Astrocyte (in vitro differentiated cells and primary cell): ENCODE results near the gene SYCE3. TPM values are rescaled to one million over a fixed set of nuclear protein-coding genes. Genes with fewer than 3 reads are reported as not detected.

Experiments
- DNase-seq: peaks from one replicate; pipeline ENCODE4 v3.0.0-alpha.2; 2010; ENCODE audit warnings: low read depth
- FAIRE-seq: peaks from 2 replicates; lab custom pipeline; 2011; peaks lifted over from hg19 to GRCh38; lab: Jason Lieb, UNC
- H2AFZ ChIP-seq: 2 replicates; pipeline ENCODE4 v1.6.0; 2012; ENCODE audit warnings: low read depth, low read length, inconsistent platforms
- H3K27ac ChIP-seq: 2 replicates; pipeline ENCODE4 v1.5.1; 2011; ENCODE audit warnings: low read depth, low read length, inconsistent platforms
- H3K27me3 ChIP-seq: 2 replicates; pipeline ENCODE4 v1.6.0; 2011; ENCODE audit warnings: low read length, inconsistent platforms; ENCODE audit not compliant: insufficient read depth
- H3K36me3 ChIP-seq: 2 replicates; pipeline ENCODE4 v1.5.1; 2011; ENCODE audit warnings: low read length, inconsistent platforms; ENCODE audit not compliant: insufficient read depth
- H3K4me1 ChIP-seq: 2 replicates; pipeline ENCODE4 v1.5.1; 2011; ENCODE audit warnings: low read length, inconsistent platforms; ENCODE audit not compliant: insufficient read depth
- H3K4me2 ChIP-seq: 2 replicates; pipeline ENCODE4 v1.6.0; 2012; ENCODE audit warnings: low read length, inconsistent platforms
- H3K4me3 ChIP-seq: 2 replicates; pipeline ENCODE4 v1.5.1; 2011; ENCODE audit warnings: low read depth, mild to moderate bottlenecking, low read length, inconsistent platforms; ENCODE audit not compliant: insufficient read depth
- H3K79me2 ChIP-seq: 2 replicates; pipeline ENCODE4 v1.6.0; 2012; ENCODE audit warnings: mild to moderate bottlenecking, low read length, inconsistent platforms; ENCODE audit not compliant: insufficient read depth
- H3K9ac ChIP-seq: 2 replicates; pipeline ENCODE4 v1.6.0; 2012; ENCODE audit warnings: mild to moderate bottlenecking, low read length, inconsistent platforms
- H3K9me3 ChIP-seq: 2 replicates; pipeline ENCODE4 v1.5.1; 2012; ENCODE audit warnings: low read depth, mild to moderate bottlenecking, low read length, inconsistent platforms; ENCODE audit not compliant: insufficient read depth
- H4K20me1 ChIP-seq: 2 replicates; pipeline ENCODE4 v1.6.0; 2012; ENCODE audit warnings: low read length, inconsistent platforms; ENCODE audit not compliant: insufficient read depth
- H3K27ac Mint-ChIP-seq: one replicate; pipeline ENCODE4 v1.8.0; 2021; ENCODE audit warnings: mild to moderate bottlenecking, mixed read lengths; ENCODE audit not compliant: unreplicated experiment
- H3K27me3 Mint-ChIP-seq: one replicate; pipeline ENCODE4 v1.8.0; 2021; ENCODE audit warnings: low read depth, mixed read lengths; ENCODE audit not compliant: unreplicated experiment
- H3K36me3 Mint-ChIP-seq: one replicate; pipeline ENCODE4 v1.8.0; 2021; ENCODE audit warnings: low read depth, mixed read lengths; ENCODE audit not compliant: unreplicated experiment
- H3K4me1 Mint-ChIP-seq: one replicate; pipeline ENCODE4 v1.8.0; 2021; ENCODE audit warnings: low read depth, mixed read lengths; ENCODE audit not compliant: unreplicated experiment
- H3K4me3 Mint-ChIP-seq: one replicate; pipeline ENCODE4 v1.8.0; 2021; ENCODE audit warnings: mild to moderate bottlenecking, moderate library complexity, mixed read lengths; ENCODE audit not compliant: unreplicated experiment
- H3K9me3 Mint-ChIP-seq: one replicate; pipeline ENCODE4 v1.8.0; 2021; ENCODE audit warnings: mild to moderate bottlenecking, mixed read lengths; ENCODE audit not compliant: unreplicated experiment
- CTCF ChIP-seq: IDR thresholded peaks from 2 replicates; pipeline ENCODE4 v1.5.1; 2011; ENCODE audit warnings: low read depth, mild to moderate bottlenecking, inconsistent platforms, low read length, moderate library complexity; ENCODE audit not compliant: insufficient read depth
- EZH2 ChIP-seq: IDR thresholded peaks from 2 replicates; pipeline ENCODE4 v1.6.1; 2012; ENCODE audit warnings: mild to moderate bottlenecking, low read length, inconsistent platforms; ENCODE audit not compliant: insufficient read depth
- total RNA-seq: library from RNA; stranded (reverse); gene quantifications from 2 replicates; pipeline ENCODE4 v1.2.1, GENCODE V29; 2021

Gene SYCE3
- total RNA-seq, 1 donor from 2014 or later = not detected

DNA sequence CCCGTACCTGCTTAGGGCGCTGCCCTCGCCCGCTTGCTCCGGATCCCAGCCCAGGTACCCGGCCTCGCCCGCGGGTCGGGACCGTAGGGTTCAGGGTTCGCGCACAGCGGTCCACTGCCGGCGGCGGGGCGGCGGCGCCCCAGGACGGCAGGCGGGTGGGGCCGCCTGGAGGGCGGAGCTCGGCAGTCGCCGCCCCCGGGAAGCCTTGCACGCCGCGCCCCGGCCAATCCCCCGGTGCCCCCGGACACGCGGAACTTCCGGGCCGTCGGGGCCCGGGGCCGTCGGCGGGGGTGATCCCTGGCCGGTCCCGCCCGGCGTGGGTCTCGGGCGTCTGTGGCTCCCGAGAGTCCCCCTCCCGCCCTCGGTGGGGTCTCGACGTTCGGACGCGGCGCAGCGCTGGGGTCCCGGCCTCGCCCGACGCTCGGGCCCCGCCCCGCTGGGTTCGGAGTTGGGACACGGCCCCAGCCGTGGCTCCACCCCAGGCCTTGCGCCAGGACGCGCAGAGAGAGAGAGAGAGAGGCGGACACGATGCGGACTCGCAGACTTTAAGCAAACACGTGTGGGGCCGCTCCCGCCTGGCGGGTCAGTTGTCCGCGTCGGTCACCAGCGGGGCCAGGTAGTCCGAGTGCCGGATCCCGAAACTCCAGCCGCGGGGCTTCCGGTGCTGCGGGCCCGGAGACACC lies 32.7 kb downstream of the SYCE3 start, which contains the start of gene TYMP:
Gene TYMP (minus strand): TSS at position 116 of the 683 bp plus-strand sequence. CDS start 303 bp downstream, outside the sequence.
- peak; percentile 55 for DNase-seq
- H3K27ac Mint-ChIP-seq = peak within 1 kb of the TSS; percentile 26
- no peak for FAIRE-seq
- Histone ChIP-seq H3K9ac (no peak within 1 kb of the TSS), H3K27ac (no peak within 1 kb of the TSS), H2AFZ (no peak within 1 kb of the TSS), H3K9me3 (no peaks in the 10 kb centered on the region), H3K36me3 (no peaks in the 10 kb centered on the region), H3K79me2 (peaks cover 9% of the 10 kb centered on the region), H3K4me3 (peak within 1 kb of the TSS; percentile 23), H3K4me1 (peaks cover 18% of the 10 kb centered on the region), H4K20me1 (peaks cover 17% of the 10 kb centered on the region), H3K27me3 (peaks cover 30% of the 10 kb centered on the region), H3K4me2 (peak within 1 kb of the TSS; percentile 70)
- peaks cover 2% of the 10 kb centered on the region for H3K36me3 Mint-ChIP-seq
- no peaks in the 10 kb centered on the region for H3K4me1 Mint-ChIP-seq
- H3K27me3 Mint-ChIP-seq = peaks cover 9% of the 10 kb centered on the region
- no peak within 1 kb of the TSS for H3K4me3 Mint-ChIP-seq
- H3K9me3 Mint-ChIP-seq = peaks cover 7% of the 10 kb centered on the region
- no peak for TF ChIP-seq CTCF
- TF ChIP-seq EZH2 = peak; percentile 50

- H3K9me3 Mint-ChIP-seq = peaks cover 7% of the 10 kb centered on the region
- peaks cover 24% of the 10 kb centered on the region for H3K4me1 ChIP-seq
- H3K27me3 ChIP-seq = peaks cover 30% of the 10 kb centered on the region
- no peak for TF ChIP-seq CTCF
- TF ChIP-seq EZH2 = peak; percentile 91
- H2AFZ ChIP-seq = no peak overlapping the region
- H3K27me3 Mint-ChIP-seq = peaks cover 9% of the 10 kb centered on the region
- no peaks in the 10 kb centered on the region for H3K36me3 ChIP-seq
- peaks cover 3% of the 10 kb centered on the region for H3K4me1 Mint-ChIP-seq
- H3K79me2 ChIP-seq = peaks cover 15% of the 10 kb centered on the region
- peaks cover 20% of the 10 kb centered on the region for H4K20me1 ChIP-seq
- FAIRE-seq (no peak), DNase-seq (no peak)
- no peak overlapping the region for H3K27ac ChIP-seq
- H3K9me3 ChIP-seq = no peaks in the 10 kb centered on the region
- no peak overlapping the region for H3K27ac Mint-ChIP-seq
- H3K9ac ChIP-seq = no peak overlapping the region
- peaks cover 4% of the 10 kb centered on the region for H3K36me3 Mint-ChIP-seq
- peak overlapping the region; percentile 70 for H3K4me2 ChIP-seq
- H3K4me3 ChIP-seq = no peak overlapping the region
- H3K4me3 Mint-ChIP-seq = no peak overlapping the region
These were observed 33.3 kb downstream of the SYCE3 start for GRCh38 chr22:50529416-50529896.
